Mucosa of rectum (tissue), 2 donors: ENCODE results near the gene LACTBL1.

Source experiments
- H3K27ac ChIP-seq, 2 donors: one replicate each; pipeline ENCODE4 v1.7.0; 2013; ENCODE audit warnings: inconsistent platforms in 2 of 2, low read depth in 2 of 2, low read length in 2 of 2
- H3K27me3 ChIP-seq, 2 donors: one replicate each; pipeline ENCODE4 v1.7.0; 2013; ENCODE audit warnings: low read length in 2 of 2; ENCODE audit not compliant: control insufficient read depth in 2 of 2, insufficient read depth in 2 of 2
- H3K36me3 ChIP-seq, 2 donors: one replicate each; pipeline ENCODE4 v1.7.0; 2013; ENCODE audit warnings: low read length in 2 of 2; ENCODE audit not compliant: control insufficient read depth in 2 of 2, insufficient read depth in 2 of 2
- H3K4me1 ChIP-seq, 2 donors: one replicate each; pipeline ENCODE4 v1.7.0; 2013; ENCODE audit warnings: low read length in 2 of 2, mild to moderate bottlenecking in 1 of 2; ENCODE audit not compliant: control insufficient read depth in 2 of 2, insufficient read depth in 2 of 2
- H3K4me3 ChIP-seq, 2 donors: one replicate each; pipeline ENCODE4 v1.7.0; 2013; ENCODE audit warnings: low read length in 2 of 2
- H3K9ac ChIP-seq, 2 donors: one replicate each; pipeline ENCODE4 v1.7.0; 2013; ENCODE audit warnings: low read length in 2 of 2, low read depth in 1 of 2, mild to moderate bottlenecking in 1 of 2
- H3K9me3 ChIP-seq, 2 donors: one replicate each; pipeline ENCODE4 v1.7.0; 2013; ENCODE audit warnings: low read length in 2 of 2; ENCODE audit not compliant: control insufficient read depth in 2 of 2
- donor health status: healthy.
- donor health status: Normal muscosa, but diverticular disease.

Gene LACTBL1

DNA sequence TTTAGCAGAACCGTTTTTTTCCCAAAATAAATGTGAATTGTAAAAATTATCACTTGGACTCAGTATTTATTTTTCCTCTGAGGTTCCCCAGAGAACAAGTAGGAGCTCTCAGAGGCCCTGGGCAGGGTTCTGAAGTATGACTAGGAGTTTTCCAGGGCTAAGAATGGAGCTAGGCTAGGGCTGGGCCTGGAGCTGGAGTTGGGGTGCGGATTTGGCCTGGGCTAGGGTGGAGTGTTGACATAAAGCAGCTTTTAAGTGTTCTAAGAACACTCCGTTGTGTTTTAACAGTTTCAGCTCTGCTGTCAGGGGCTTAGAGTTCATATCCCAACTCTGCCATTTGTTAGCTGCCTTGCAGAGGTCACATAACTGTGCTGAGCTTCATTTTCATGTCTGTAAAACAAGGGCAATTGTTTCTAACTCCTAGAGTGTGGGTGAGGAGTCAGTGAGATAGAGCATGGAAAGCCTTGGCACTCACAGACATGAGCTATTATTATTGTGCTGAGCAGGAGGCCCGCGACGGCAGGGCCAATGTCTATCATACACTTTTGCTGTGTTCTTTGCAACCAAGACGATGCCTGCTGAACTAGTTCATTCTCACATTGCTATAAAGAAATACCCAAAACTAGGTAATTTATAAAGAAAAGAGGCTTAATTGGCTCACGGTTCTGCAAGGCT lies 51.1 kb downstream of the LACTBL1 start:
- Histone ChIP-seq H3K9me3 (no peaks in the 10 kb centered on the region), H3K27ac (no peak overlapping the region), H3K27me3 (peaks cover 0 to 5% of the 10 kb centered on the region in 2 donors), H3K4me3 (no peak overlapping the region), H3K36me3 (no peaks in the 10 kb centered on the region), H3K9ac (no peak overlapping the region), H3K4me1 (no peaks in the 10 kb centered on the region)

DNA sequence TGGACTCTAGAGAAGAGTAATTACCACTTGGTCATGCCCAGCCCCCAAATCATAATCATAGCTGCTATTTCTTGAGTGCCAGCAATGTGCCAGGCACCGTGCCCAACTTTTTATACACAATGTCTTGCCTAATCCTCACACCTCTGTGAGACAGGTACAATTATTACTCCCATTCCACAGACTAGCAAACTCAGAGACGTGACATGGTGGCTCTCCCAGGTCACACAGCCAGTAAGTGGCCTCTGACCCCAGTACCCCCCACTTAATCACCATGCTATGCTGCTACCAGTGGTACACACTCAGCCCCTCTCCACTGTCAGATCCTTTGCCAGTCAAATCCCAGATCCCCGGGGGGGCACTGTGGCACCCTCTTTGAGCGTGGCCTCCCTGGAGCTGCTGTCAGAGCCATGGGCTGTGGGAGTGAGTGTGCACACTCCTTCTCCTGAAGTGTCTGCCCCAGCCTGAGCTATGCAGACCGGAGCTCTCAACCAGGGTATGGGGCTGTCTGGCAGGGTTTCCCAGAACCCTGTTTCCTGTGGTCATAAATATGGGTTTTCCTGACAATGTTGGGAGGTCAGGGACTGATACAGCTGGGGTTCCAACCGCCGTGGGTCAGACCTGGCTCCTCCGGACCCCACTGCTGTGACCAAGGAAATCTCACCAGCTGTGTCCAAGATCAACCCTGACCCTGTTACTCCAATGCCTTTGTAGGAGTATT lies 51.8 kb downstream of the LACTBL1 start:
- H3K27me3 ChIP-seq = peaks cover 0 to 5% of the 10 kb centered on the region in 2 donors
- H3K27ac ChIP-seq = no peak overlapping the region
- H3K4me3 ChIP-seq = no peak overlapping the region
- H3K9me3 ChIP-seq = no peaks in the 10 kb centered on the region
- H3K36me3 ChIP-seq = no peaks in the 10 kb centered on the region
- H3K4me1 ChIP-seq = no peaks in the 10 kb centered on the region
- H3K9ac ChIP-seq = no peak overlapping the region

DNA sequence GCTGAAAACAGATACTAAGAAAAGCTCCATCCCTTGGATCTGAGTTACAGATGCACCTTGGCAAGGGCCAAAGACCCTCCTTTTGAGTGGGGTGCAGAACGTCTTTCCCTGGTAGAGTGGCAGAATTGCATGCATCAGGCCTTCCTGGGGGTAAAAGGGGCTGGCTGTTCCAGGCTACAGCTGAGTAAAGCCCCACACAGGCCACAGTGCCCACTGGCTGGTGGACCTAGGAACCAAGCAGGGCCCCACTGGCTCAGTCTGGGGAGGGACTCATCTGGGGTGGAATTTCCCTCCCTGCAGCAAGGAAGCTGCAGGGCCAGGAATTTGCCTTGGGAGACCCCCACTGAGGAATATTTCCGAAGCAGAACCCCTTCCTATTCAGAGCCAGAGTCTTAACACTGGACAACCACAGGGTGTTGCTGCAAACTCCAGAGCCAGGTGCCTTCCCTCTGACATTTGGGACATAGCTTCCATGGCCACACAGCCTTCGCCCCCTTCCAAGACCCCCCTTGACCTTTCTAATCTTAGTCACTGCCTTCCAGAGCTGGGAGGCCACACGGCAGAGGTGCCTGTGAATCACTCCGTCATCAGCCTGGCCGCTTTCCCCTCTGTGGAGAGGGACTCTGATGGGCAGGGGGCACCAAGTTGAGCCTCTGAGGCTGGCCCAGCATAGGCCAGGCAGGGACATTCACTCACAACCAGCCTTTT lies 52.5 kb downstream of the LACTBL1 start:
- Histone ChIP-seq H3K4me3 (no peak overlapping the region), H3K27me3 (peaks cover 0 to 5% of the 10 kb centered on the region in 2 donors), H3K27ac (no peak overlapping the region), H3K4me1 (no peaks in the 10 kb centered on the region), H3K9me3 (no peaks in the 10 kb centered on the region), H3K9ac (no peak overlapping the region), H3K36me3 (peaks cover 0 to under 1% of the 10 kb centered on the region in 2 donors)

DNA sequence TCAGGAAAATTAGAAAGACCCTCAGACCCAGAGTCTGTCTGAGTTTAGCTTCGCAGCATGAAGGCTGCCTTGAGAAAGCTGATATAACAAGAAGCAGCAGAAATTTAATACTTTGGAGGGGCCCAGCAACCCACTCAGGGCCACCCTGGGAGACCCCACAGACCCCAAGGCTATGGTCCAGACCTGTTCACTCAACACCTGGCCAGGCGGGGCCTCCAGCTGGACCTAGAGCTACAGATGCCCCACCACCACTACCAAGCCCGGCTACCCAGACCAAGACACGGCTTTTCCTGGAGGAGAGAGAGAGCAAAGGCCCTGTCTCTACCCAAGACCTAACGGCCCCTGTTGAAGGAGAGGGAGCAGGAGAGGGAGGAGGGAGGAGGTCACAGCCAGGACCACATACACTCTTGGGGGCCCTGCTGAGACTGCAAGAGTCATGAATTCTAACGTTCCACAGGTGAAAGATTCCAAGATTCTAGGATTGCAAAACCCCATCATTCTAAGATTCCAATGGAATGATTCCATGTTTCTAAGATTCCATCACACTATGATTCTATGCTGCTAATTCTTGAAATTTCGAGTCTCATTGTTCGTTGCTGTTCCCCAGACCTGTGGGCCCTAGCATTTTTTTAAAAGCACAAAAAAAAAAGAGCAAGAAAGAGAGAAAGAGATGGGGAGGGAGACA lies 53.2 kb downstream of the LACTBL1 start:
- no peak overlapping the region for H3K9ac ChIP-seq
- H3K4me1 ChIP-seq = no peaks in the 10 kb centered on the region
- H3K36me3 ChIP-seq = peaks cover 0 to 7% of the 10 kb centered on the region in 2 donors
- peaks cover 0 to 5% of the 10 kb centered on the region in 2 donors for H3K27me3 ChIP-seq
- no peak overlapping the region for H3K27ac ChIP-seq
- no peaks in the 10 kb centered on the region for H3K9me3 ChIP-seq
- H3K4me3 ChIP-seq = no peak overlapping the region

DNA sequence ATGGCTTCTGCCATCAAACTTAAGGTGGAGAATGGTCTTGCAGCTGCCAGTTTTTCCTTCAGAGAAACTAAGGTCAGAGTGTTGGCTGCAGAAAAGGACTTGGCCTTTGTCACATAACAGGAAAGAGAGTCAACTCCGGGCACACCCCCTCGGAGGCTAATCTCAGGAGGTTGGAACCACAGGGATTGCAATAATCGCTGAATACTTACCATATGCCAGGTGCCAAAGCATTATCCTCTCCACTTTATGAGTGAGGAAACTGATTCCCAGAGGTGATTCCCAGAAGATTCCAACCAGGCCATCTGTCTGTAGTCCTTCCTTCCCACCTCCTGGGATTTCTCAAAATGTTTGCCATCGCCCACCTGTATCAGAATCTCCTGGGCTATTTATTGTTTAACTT lies 54.0 kb downstream of the LACTBL1 start:
- Histone ChIP-seq H3K27me3 (peaks cover 0 to 5% of the 10 kb centered on the region in 2 donors), H3K4me1 (no peaks in the 10 kb centered on the region), H3K4me3 (no peak overlapping the region)

DNA sequence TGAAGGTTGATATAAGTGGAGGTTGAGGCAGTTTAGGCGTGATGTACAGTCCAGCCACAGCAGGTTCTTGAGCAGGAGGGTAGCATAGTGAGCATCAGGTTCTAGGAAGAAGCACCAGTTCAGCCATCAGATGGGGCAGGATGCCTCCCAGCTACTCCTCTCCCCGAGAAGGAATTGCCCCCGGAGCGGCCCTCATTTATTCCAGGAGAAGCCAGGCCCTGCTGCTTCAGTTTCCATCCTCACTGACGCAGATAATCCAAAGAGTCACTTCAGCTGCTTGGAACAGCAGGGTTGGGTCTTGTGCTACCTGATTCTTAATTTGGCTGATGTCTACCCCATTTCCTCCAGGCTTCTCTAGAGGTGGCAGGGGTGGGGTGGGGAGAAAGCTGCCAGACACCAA lies 54.7 kb downstream of the LACTBL1 start:
- Histone ChIP-seq H3K9ac (no peak overlapping the region), H3K9me3 (no peaks in the 10 kb centered on the region), H3K27ac (no peak overlapping the region), H3K27me3 (peaks cover 0 to 5% of the 10 kb centered on the region in 2 donors), H3K4me1 (no peaks in the 10 kb centered on the region), H3K36me3 (peaks cover 0 to 7% of the 10 kb centered on the region in 2 donors), H3K4me3 (no peak overlapping the region)

More for the DNA sequence above, 54.0 kb downstream of the LACTBL1 start:
- Histone ChIP-seq H3K36me3 (peaks cover 0 to 7% of the 10 kb centered on the region in 2 donors), H3K9me3 (no peaks in the 10 kb centered on the region), H3K9ac (no peak overlapping the region), H3K27ac (no peak overlapping the region)

DNA sequence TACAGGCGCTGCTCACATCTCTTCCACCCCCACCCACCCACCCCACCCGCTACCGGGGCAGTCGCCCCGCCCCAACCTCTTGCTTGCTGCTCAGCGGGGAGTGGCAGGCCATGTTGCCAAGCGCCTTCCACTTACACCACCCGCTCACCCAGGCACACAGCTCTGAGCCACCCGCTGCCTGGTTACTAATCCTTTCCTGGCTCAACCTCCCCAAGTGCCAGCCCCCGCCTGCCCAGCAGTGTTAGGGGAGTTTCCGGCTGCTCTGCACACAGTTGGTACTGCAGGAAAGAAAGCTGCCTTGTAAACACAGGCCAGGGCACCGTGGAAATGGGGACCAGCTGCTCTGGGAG lies 56.2 kb downstream of the LACTBL1 start:
- no peak overlapping the region for H3K9ac ChIP-seq
- H3K4me3 ChIP-seq = no peak overlapping the region

DNA sequence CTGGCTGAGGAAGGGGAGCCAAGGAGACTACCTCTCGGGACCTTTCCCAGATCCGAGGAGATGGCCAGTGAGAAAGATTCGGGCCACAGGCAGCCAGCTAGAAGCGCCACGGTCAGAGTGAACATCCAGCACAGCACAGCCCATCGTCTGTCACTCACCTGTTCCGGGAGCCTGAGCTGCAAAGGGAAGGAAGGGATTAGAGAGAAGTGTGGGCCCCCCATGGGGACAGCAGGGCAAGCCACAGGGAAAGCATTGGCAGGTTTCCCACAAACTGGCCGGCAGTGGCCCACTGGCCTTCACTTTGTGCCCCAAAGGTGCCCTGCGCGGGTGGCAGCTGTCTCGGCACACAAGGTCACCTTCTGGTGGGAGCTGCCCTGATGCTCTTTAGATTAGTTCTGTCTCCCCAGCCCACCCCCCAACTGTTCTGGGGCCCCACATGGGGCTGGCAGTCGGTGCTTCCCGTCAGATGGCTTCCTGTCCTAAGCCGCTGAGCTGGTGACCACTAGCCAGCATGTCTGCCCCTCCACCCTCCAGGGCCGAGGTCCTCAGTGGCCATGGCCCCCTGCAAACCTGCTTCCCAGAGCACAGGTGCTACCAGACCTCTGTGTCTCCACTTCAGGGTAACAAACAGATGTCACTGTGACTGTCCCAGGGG lies 56.7 kb downstream of the LACTBL1 start:
- Histone ChIP-seq H3K27ac (no peak overlapping the region), H3K9me3 (no peaks in the 10 kb centered on the region), H3K4me1 (no peaks in the 10 kb centered on the region), H3K36me3 (peaks cover 17% of the 10 kb centered on the region in 2 donors), H3K4me3 (no peak overlapping the region), H3K27me3 (peaks cover 0 to 5% of the 10 kb centered on the region in 2 donors), H3K9ac (no peak overlapping the region)

More for the DNA sequence above, 56.2 kb downstream of the LACTBL1 start:
- H3K27me3 ChIP-seq = peaks cover 0 to 5% of the 10 kb centered on the region in 2 donors
- H3K27ac ChIP-seq = no peak overlapping the region
- peaks cover 13% of the 10 kb centered on the region in 2 donors for H3K36me3 ChIP-seq
- no peaks in the 10 kb centered on the region for H3K4me1 ChIP-seq
- H3K9me3 ChIP-seq = no peaks in the 10 kb centered on the region

DNA sequence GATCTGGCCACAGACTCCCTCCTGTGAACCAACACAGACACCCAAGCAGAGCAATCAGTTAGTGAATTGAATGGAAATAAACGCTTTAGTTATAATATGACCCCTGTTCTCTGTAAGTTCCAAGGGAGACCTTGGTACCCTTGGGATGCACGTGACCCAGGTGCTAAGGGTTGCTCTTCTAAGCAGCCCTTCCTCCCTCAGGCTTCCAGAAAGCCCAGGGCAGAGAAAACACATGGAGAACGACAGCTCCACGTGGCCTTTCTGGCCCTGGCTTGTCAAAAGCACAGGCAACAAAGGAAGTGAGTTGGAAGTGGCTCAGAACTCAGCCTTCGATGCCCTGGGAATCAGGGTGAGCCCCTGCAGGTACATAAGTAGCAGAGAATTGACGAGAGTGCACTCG lies 57.4 kb downstream of the LACTBL1 start:
- Histone ChIP-seq H3K4me3 (no peak overlapping the region), H3K4me1 (no peaks in the 10 kb centered on the region), H3K36me3 (peaks cover 19 to 20% of the 10 kb centered on the region in 2 donors), H3K9ac (no peak overlapping the region), H3K27ac (no peak overlapping the region), H3K27me3 (peaks cover 0 to 4% of the 10 kb centered on the region in 2 donors), H3K9me3 (no peaks in the 10 kb centered on the region)
